Kasumi-1 (cell line): Measurements from ENCODE around the gene ZNF429.
"Not testable (repeated sequence)": the region's sequence is repeated elsewhere in the genome, so short reads cannot be mapped to it uniquely, and the experiment has no call there.

Source experiments
- DNase-seq, 2 experiments: peaks; one replicate each; lab custom pipeline; 2025; lab: John Stamatoyannopoulos, UW

Gene ZNF429

GRCh38 chr19:21519488-21519887 lies 14.1 kb downstream of the ZNF429 start:
- DNase-seq, result no peak

GRCh38 chr19:21532904-21533303 lies 27.5 kb downstream of the ZNF429 start:
- no peak for DNase-seq

GRCh38 chr19:21536741-21537290 lies 31.4 kb downstream of the ZNF429 start:
- not testable (repeated sequence) for DNase-seq

GRCh38 chr19:21559444-21559843 lies 54.0 kb downstream of the ZNF429 start:
- no peak for DNase-seq

GRCh38 chr19:21564406-21564805 lies 59.0 kb downstream of the ZNF429 start:
- DNase-seq, result no peak

- no peak for DNase-seq
Measured at GRCh38 chr19:21566073-21566472, 60.7 kb downstream of the ZNF429 start.

- DNase-seq, result not testable (repeated sequence)
Measured at GRCh38 chr19:21567806-21568205, 62.4 kb downstream of the ZNF429 start.

GRCh38 chr19:21568816-21569493 lies 63.6 kb downstream of the ZNF429 start:
- DNase-seq, result no peak

- DNase-seq, result no peak
Measured at GRCh38 chr19:21569494-21569865, 64.1 kb downstream of the ZNF429 start.

- DNase-seq, result no peak
Measured at GRCh38 chr19:21571316-21571715, 65.9 kb downstream of the ZNF429 start.

- DNase-seq, result no peak
Measured at GRCh38 chr19:21574607-21575006, 69.2 kb downstream of the ZNF429 start.

GRCh38 chr19:21576481-21576880 lies 71.1 kb downstream of the ZNF429 start:
- DNase-seq, result no peak

GRCh38 chr19:21580101-21580500 lies 74.7 kb downstream of the ZNF429 start:
- no peak for DNase-seq

- DNase-seq, result no peak
Measured at GRCh38 chr19:21580818-21581217, 75.4 kb downstream of the ZNF429 start.

GRCh38 chr19:21581646-21582240 lies 76.3 kb downstream of the ZNF429 start:
- no peak for DNase-seq

GRCh38 chr19:21584537-21584936 lies 79.1 kb downstream of the ZNF429 start:
- no peak for DNase-seq

GRCh38 chr19:21585281-21585890 lies 80.0 kb downstream of the ZNF429 start:
- DNase-seq, result no peak

GRCh38 chr19:21586311-21587116 lies 81.1 kb downstream of the ZNF429 start:
- DNase-seq, result no peak

- no peak for DNase-seq
Measured at GRCh38 chr19:21587117-21587461, 81.7 kb downstream of the ZNF429 start.

- no peak for DNase-seq
Measured at GRCh38 chr19:21587549-21587948, 82.1 kb downstream of the ZNF429 start.

GRCh38 chr19:21588065-21588601 lies 82.7 kb downstream of the ZNF429 start:
- no peak for DNase-seq

- no peak for DNase-seq
Measured at GRCh38 chr19:21590867-21591266, 85.5 kb downstream of the ZNF429 start.
